Spleen (tissue), 11 donors: Measurements from ENCODE around the gene GPN2. TPM values are rescaled to one million over a fixed set of nuclear protein-coding genes. Genes with fewer than 3 reads are reported as not detected.

Experiments used
- DNase-seq: peaks from one replicate; pipeline ENCODE4 v3.0.0-alpha.2; 2020
- H3K27ac ChIP-seq, 8 donors: fragments of 200-600 bp; sonication (generic) in 7 of 8; 1 replicate in 4 of 8; 2 replicates in 4 of 8; pipeline versions ENCODE4 v1.5.0 to v1.8.0; 2016 to 2021; ENCODE audit warnings: inconsistent platforms in 4 of 8, mild to moderate bottlenecking in 4 of 8, moderate library complexity in 1 of 8
- H3K27me3 ChIP-seq, 7 donors: fragments of 200-600 bp; sonication (generic) in 6 of 7; replicated peaks in 1 of 7; 1 replicate in 4 of 7; 2 replicates in 3 of 7; pipeline versions ENCODE4 v1.5.0 to v1.8.0; 2016 to 2021; ENCODE audit warnings: inconsistent platforms in 3 of 7, mild to moderate bottlenecking in 1 of 7
- H3K36me3 ChIP-seq, 6 donors: fragments of 200-600 bp; sonication (generic) in 5 of 6; 1 replicate in 4 of 6; 2 replicates in 2 of 6; pipeline versions ENCODE4 v1.5.0 to v1.8.0; 2016 to 2021; ENCODE audit warnings: inconsistent platforms in 2 of 6
- H3K4me1 ChIP-seq, 6 donors: fragments of 200-600 bp; sonication (generic) in 5 of 6; 1 replicate in 3 of 6; 2 replicates in 3 of 6; pipeline versions ENCODE4 v1.5.0 to v1.8.0; 2016 to 2021; ENCODE audit warnings: inconsistent platforms in 3 of 6
- H3K4me3 ChIP-seq, 8 donors: fragments of 200-600 bp; sonication (generic) in 7 of 8; 1 replicate in 4 of 8; 2 replicates in 4 of 8; pipeline versions ENCODE4 v1.5.0 to v1.8.0; 2016 to 2021; ENCODE audit warnings: inconsistent platforms in 4 of 8, mild to moderate bottlenecking in 4 of 8, moderate library complexity in 2 of 8
- H3K9me3 ChIP-seq, 8 donors: fragments of 200-600 bp; sonication (generic) in 7 of 8; 1 replicate in 4 of 8; 2 replicates in 4 of 8; pipeline versions ENCODE4 v1.5.0 to v1.8.0; 2016 to 2021; ENCODE audit warnings: inconsistent platforms in 4 of 8
- CTCF ChIP-seq, 11 experiments: fragments of 200-600 bp in 7 of 11; fragments of 450-650 bp in 4 of 11; sonication (generic) in 4 of 11; IDR thresholded peaks in 8 of 11; conservative IDR thresholded peaks in 3 of 11; 1 replicate in 7 of 11; 2 replicates in 4 of 11; pipeline versions ENCODE4 v1.4.0 to v1.8.0; 2016 to 2021; ENCODE audit warnings: antibody characterized with exemption in 11 of 11, inconsistent platforms in 4 of 11, mild to moderate bottlenecking in 1 of 11
- POLR2A ChIP-seq, 3 donors: fragments of 450-650 bp; IDR thresholded peaks; one replicate each; pipeline ENCODE4 v1.5.1; 2017; ENCODE audit warnings: antibody characterized with exemption in 3 of 3, mild to moderate bottlenecking in 1 of 3
- POLR2AphosphoS5 ChIP-seq, 3 donors: sonication (generic); formaldehyde crosslinking; IDR thresholded peaks; one replicate each; pipeline ENCODE4 v1.5.1; 2017; ENCODE audit warnings: antibody characterized with exemption in 3 of 3
- WGBS, 5 donors: extraction: QIAGEN DNeasy Blood & Tissue Kit in 3 of 5; methylation state at CpG; one replicate each; pipeline versions ENCODE4 v1.1.5 to v1.1.7; 2013 to 2018; 5-methylcytosine and 5-hydroxymethylcytosine counted together
- intact Hi-C: fragments of 100-400 bp; cut with DNase I; formaldehyde crosslinking; loops from one replicate; pipeline ENCODE4 v1.15.0; 2023; ENCODE audit warnings: low total_unique reads
- polyA plus RNA-seq, 3 donors: library from polyadenylated mRNA; stranded (reverse); fragments of 200-250 nt; gene quantifications; one replicate each; pipeline ENCODE4 v1.2.1, GENCODE V29; 2013
- total RNA-seq, 7 donors: library from RNA; depleted of rRNA in 3 of 7; stranded (reverse); fragments of >200 nt in 3 of 7; fragmentation: NEBNext Ultra II Directional in 4 of 7; extraction: Animal tissue kit (Norgen Biotek cat#: 25700) in 4 of 7; gene quantifications; one replicate each; pipeline versions ENCODE4 v1.1.0 to v1.2.1, GENCODE V29; 2016 to 2021
- donor health status: healthy with polysubstance abuse.
- donor health status: DM: no; HTN: no; CAD: no; lungs with moderate emphysema.
- donor health status: DM: no; HTN: no; CAD: no.
- donor health status: Bipolar disorder and iron deficiency.
- donor health status: healthy.
- donor health status: DM: no; HTN: no; CAD: no.
- donor health status: DM: yes; HTN: yes; CAD: no.

Gene GPN2
- total and polyA plus RNA-seq, 10 donors = 11.6 to 28.7 (median 17.1) TPM

DNA sequence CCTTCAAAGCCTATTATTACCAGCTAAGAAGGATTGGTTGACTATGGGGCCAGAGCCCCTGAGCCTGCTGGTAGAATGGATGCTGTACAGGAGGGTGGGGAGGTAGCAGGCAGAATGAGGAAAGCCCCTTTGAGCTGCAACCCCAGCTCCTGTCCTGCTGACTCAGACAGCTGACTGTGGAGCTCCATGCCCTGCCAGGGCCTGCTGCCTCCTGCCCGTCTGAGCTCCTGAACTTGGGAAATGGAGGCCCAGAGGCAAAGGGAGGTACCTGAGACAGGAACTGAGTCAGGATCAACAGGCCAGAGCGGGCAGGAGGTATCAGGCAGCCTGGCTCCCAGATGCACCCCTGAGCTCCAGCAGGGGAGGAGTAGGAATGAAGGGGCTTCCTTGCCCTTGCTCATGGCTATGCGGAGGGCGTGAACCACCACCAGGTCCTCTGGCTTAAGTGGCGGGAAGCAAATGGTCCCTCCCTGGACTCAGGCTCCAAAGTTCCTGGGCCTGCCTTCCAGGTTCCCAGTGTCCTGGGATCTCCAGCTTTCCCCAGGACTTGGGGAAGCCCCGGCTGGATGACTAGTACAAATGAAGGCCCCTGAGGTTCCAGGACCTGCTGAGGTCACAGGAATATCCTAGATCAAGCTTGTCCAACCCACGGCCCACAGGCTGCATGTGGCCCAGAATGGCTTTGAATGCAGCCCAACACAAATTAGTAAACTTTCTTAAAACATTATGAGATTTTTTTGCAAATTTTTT, 31.0 kb downstream of the GPN2 start:
- H3K9me3 ChIP-seq = no peaks in the 10 kb centered on the region
- no peaks in the 10 kb centered on the region for H3K27me3 ChIP-seq
- no peak for DNase-seq
- peaks cover 0 to 14% (median 9%) of the 10 kb centered on the region in 6 donors for H3K4me1 ChIP-seq
- peaks cover 0 to 45% (median 34%) of the 10 kb centered on the region in 6 donors for H3K36me3 ChIP-seq
- no peak overlapping the region for H3K4me3 ChIP-seq
- TF ChIP-seq POLR2AphosphoS5 (IDR thresholded peaks at IDR 0.05) = peak in 1 of 3 donors; percentile 40
- TF ChIP-seq POLR2A (IDR thresholded peaks at IDR 0.05) = no peak
- 91 to 98% (median 92%) methylated on average over 6 to 7 of the region's 7 CpGs for WGBS, 5 donors
- intact Hi-C loops = no loop called here
- no peak overlapping the region for H3K27ac ChIP-seq

DNA sequence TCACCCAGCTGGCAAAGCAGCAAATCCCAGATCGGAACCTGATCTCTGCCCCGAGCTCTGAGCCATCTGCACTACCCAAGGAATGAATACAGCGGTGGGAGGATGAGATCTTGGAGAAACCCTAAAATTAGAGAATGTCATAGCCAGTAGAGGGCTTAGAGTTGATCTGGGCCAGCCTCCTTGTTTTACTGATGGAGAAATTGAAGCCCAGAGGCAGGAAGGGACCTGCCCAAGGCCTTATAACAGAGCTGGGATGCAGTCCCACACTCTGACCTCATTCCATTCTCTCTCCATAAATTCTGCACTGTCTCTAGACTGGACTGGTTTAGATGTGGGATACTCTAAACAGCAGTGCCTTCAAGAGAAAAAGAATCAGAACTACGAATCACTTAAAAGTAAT, 31.9 kb downstream of the GPN2 start:
- WGBS, 5 donors = 85 to 94% (median 93%) methylated on average over 4 of the region's 4 CpGs
- Histone ChIP-seq H3K36me3 (peaks cover 0 to 54% (median 43%) of the 10 kb centered on the region in 6 donors), H3K27ac (no peak overlapping the region), H3K4me1 (peaks cover 0 to 10% (median under 1%) of the 10 kb centered on the region in 6 donors), H3K27me3 (no peaks in the 10 kb centered on the region), H3K9me3 (no peaks in the 10 kb centered on the region), H3K4me3 (no peak overlapping the region)
- no peak for TF ChIP-seq POLR2AphosphoS5 (IDR thresholded peaks at IDR 0.05)
- DNase-seq = no peak
- intact Hi-C loops = no loop called here

DNA sequence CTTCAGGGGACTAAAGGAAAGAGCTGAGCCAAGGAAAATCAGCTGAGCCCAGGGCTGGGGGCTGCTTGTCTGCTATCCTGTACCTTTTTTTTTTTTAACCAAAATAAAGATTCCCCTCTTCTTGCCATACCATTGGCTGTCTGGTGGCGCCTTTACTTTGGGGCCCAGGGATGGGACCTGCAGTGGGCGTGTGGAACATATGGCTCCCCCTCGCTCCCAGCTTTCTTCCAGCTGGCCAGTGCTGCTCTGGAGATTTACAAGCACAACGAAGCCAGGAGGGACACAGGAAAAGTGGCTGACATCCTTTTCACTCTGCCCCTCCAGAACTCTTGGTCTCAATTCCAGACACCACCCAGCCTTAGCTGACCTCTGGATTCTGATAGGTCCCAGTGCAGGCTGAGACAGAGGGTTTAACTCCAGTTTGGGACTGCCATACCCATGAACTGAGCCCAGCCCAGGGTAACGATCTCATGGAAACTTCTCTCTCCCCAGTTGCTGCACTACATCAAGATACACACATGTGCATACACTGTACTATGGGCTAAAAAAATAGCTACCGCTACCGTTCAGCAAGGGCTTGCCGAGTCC, 32.5 kb downstream of the GPN2 start:
- Histone ChIP-seq H3K27me3 (no peaks in the 10 kb centered on the region), H3K27ac (no peak overlapping the region), H3K4me1 (peaks cover 0 to 9% (median 2%) of the 10 kb centered on the region in 6 donors), H3K4me3 (no peak overlapping the region), H3K36me3 (peaks cover 0 to 60% (median 48%) of the 10 kb centered on the region in 6 donors), H3K9me3 (no peaks in the 10 kb centered on the region)
- WGBS, 5 donors = 87 to 99% (median 91%) methylated on average over 8 of the region's 8 CpGs
- no peak for DNase-seq
- TF ChIP-seq POLR2A (IDR thresholded peaks at IDR 0.05) (no peak), POLR2AphosphoS5 (IDR thresholded peaks at IDR 0.05) (no peak), CTCF (IDR thresholded peaks at IDR 0.05 in 8 of 11, conservative IDR thresholded peaks at IDR 0.05 in 3 of 11) (no peak)
- intact Hi-C loops = no loop called here

DNA sequence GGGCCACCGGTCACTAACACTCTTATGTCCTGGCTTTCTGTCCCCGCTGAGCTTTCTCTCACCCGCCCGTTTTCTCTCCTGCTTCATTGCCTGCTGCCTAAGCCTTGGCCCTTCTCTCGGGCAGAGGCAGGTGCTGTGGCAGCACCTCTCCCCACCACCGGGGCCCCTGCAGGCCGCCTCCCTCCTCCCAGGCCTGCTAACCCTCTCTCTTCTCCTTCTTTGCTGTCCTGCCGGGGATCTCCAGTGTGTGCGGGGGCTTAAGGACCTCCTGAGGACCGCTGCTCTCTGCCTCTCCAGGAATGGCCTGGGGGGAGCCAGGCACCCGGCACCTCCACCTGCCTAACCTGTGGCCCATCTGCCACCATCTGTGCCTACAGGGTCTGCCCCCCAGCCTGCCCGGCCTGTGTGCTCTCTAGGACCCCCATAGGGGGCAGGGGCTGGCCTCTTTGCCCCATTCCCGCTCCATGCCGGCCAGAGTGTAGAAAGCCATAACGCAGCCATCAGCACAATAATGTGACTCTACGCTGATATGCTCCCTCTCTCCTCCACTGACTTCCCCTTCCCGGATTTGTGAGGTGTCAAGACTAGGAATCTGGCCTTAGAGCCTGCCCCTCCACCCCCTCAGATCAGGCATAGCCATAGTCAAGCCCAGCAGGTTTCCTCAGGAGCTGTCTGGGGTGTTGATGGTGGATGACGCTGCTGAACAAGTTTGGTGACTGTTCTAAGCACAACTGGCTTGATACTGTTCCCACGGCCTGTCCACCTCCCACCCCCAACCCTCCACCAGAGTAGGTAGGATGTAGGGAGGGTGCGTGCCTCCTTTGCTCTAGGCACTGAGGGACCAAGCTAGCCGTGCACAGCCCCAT, 33.2 kb downstream of the GPN2 start:
- DNase-seq = no peak
- no peak overlapping the region for H3K4me3 ChIP-seq
- no peak overlapping the region for H3K27ac ChIP-seq
- 86 to 91% (median 90%) methylated on average over 21 of the region's 21 CpGs for WGBS, 5 donors
- peak in 1 of 3 donors; percentile 23 for TF ChIP-seq POLR2AphosphoS5 (IDR thresholded peaks at IDR 0.05)
- no peak for TF ChIP-seq CTCF (IDR thresholded peaks at IDR 0.05 in 8 of 11, conservative IDR thresholded peaks at IDR 0.05 in 3 of 11)
- no peak for TF ChIP-seq POLR2A (IDR thresholded peaks at IDR 0.05)
- H3K4me1 ChIP-seq = peaks cover 0 to 9% (median 2%) of the 10 kb centered on the region in 6 donors
- no peaks in the 10 kb centered on the region for H3K9me3 ChIP-seq
- no peaks in the 10 kb centered on the region for H3K27me3 ChIP-seq
- H3K36me3 ChIP-seq = peaks cover 0 to 68% (median 55%) of the 10 kb centered on the region in 6 donors
- intact Hi-C loops = no loop called here
